Activated CD8-positive, alpha-beta T cell treated with anti-CD3 and anti-CD28 coated beads for 36 hours (primary cell): ENCODE data around the gene HSD17B12. TPM values are rescaled to one million over a fixed set of nuclear protein-coding genes. Genes with fewer than 3 reads are reported as not detected.

ENCODE experiments used
- ATAC-seq: fragments of 200-7000 bp; cut with Tn5 transposase; one replicate; pipeline ENCODE4 v1.10.0; 2021; ENCODE audit warnings: mild to moderate bottlenecking, moderate library complexity
- CTCF ChIA-PET: fragments of 350-600 bp; sonication (Branson Sonifier 250); formaldehyde crosslinking; loops from one replicate; lab custom pipeline; 2021; ENCODE audit warnings: antibody characterized with exemption; lab: Charles Lee
- POLR2A ChIA-PET: fragments of 350-600 bp; sonication (Branson Sonifier 250); formaldehyde crosslinking; loops from one replicate; lab custom pipeline; 2021; ENCODE audit warnings: antibody characterized with exemption; lab: Charles Lee
- DNase-seq: peaks from one replicate; pipeline ENCODE4 v3.0.0-alpha.2; 2020
- H3K27ac Mint-ChIP-seq: one replicate; pipeline ENCODE4 v1.8.0; 2021; ENCODE audit warnings: mild to moderate bottlenecking, mixed read lengths
- H3K27me3 Mint-ChIP-seq: one replicate; pipeline ENCODE4 v1.8.0; 2021; ENCODE audit warnings: mixed read lengths
- H3K36me3 Mint-ChIP-seq: one replicate; pipeline ENCODE4 v1.8.0; 2021; ENCODE audit warnings: low read depth, mixed read lengths
- H3K4me1 Mint-ChIP-seq: one replicate; pipeline ENCODE4 v1.8.0; 2021; ENCODE audit warnings: low read depth, mixed read lengths
- H3K4me3 Mint-ChIP-seq: one replicate; pipeline ENCODE4 v1.8.0; 2021; ENCODE audit warnings: mild to moderate bottlenecking, moderate library complexity, mixed read lengths
- H3K9me3 Mint-ChIP-seq: one replicate; pipeline ENCODE4 v1.8.0; 2021; ENCODE audit warnings: mixed read lengths
- CTCF ChIP-seq: fragments of 200-600 bp; IDR thresholded peaks from one replicate; pipeline ENCODE4 v1.8.0; 2022; ENCODE audit warnings: antibody characterized with exemption, mild to moderate bottlenecking
- intact Hi-C: fragments of 100-400 bp; cut with micrococcal nuclease; formaldehyde crosslinking; loops from one replicate; pipeline ENCODE4 v1.10.0; 2022
- total RNA-seq, 2 experiments: library from RNA; stranded (reverse); gene quantifications; one replicate each; pipeline ENCODE4 v1.2.3, GENCODE V29; 2021

HSD17B12 gene
- total RNA-seq, 2 experiments from 2014 or later: 44.8 to 46.8 TPM

- ChIA-PET CTCF (interaction anchor here (0.8 kb wide), 1 partner anchor 126 kb away, joined by 3 read pairs; no protein-coding TSS in a partner anchor), POLR2A (no interaction called here)
- H3K27me3 Mint-ChIP-seq: no peaks in the 10 kb centered on the region
- intact Hi-C loops: no loop called here
- DNase-seq: no peak
- H3K4me1 Mint-ChIP-seq: peaks cover 3% of the 10 kb centered on the region
- H3K9me3 Mint-ChIP-seq: peaks cover 15% of the 10 kb centered on the region
- H3K4me3 Mint-ChIP-seq: no peak overlapping the region
- ATAC-seq: no peak
- no peak overlapping the region for H3K27ac Mint-ChIP-seq
- no peak for TF ChIP-seq CTCF
- peaks cover 37% of the 10 kb centered on the region for H3K36me3 Mint-ChIP-seq
Measured at GRCh38 chr11:43699870-43700269, 19.3 kb downstream of the HSD17B12 start.

GRCh38 chr11:43706631-43707030 is 26.1 kb downstream of the HSD17B12 start:
- DNase-seq (no peak), ATAC-seq (no peak)
- intact Hi-C loops: no loop called here
- Mint-ChIP-seq H3K27me3 (no peaks in the 10 kb centered on the region), H3K4me3 (no peak overlapping the region), H3K27ac (no peak overlapping the region), H3K4me1 (no peaks in the 10 kb centered on the region), H3K36me3 (peaks cover 17% of the 10 kb centered on the region), H3K9me3 (peaks cover 4% of the 10 kb centered on the region)
- ChIA-PET POLR2A (no interaction called here), CTCF (no interaction called here)
- TF ChIP-seq CTCF: no peak

- CTCF ChIA-PET: interaction anchor here (1.0 kb wide), 1 partner anchor 10 kb away, joined by 4 read pairs; no protein-coding TSS in a partner anchor
- intact Hi-C loops: no loop called here
- Mint-ChIP-seq H3K9me3 (peaks cover 6% of the 10 kb centered on the region), H3K4me1 (no peaks in the 10 kb centered on the region), H3K4me3 (no peak overlapping the region), H3K27me3 (no peaks in the 10 kb centered on the region), H3K27ac (no peak overlapping the region), H3K36me3 (peaks cover 13% of the 10 kb centered on the region)
- POLR2A ChIA-PET: no interaction called here
- ATAC-seq (no peak), DNase-seq (no peak)
- TF ChIP-seq CTCF: no peak
Measured at GRCh38 chr11:43708776-43709175, 28.2 kb downstream of the HSD17B12 start.

GRCh38 chr11:43709689-43710088 is 29.2 kb downstream of the HSD17B12 start:
- no peak for DNase-seq

GRCh38 chr11:43712676-43713075 is 32.1 kb downstream of the HSD17B12 start:
- no peaks in the 10 kb centered on the region for H3K27me3 Mint-ChIP-seq
- DNase-seq (no peak), ATAC-seq (no peak)
- intact Hi-C loops: no loop called here
- H3K9me3 Mint-ChIP-seq: peaks cover 6% of the 10 kb centered on the region
- H3K4me3 Mint-ChIP-seq: no peak overlapping the region
- no peak for TF ChIP-seq CTCF
- POLR2A ChIA-PET: no interaction called here
- CTCF ChIA-PET: interaction anchor here (2.0 kb wide), 1 partner anchor 146 kb away, joined by 4 read pairs; no protein-coding TSS in a partner anchor
- peaks cover 13% of the 10 kb centered on the region for H3K36me3 Mint-ChIP-seq
- H3K27ac Mint-ChIP-seq: no peak overlapping the region
- no peaks in the 10 kb centered on the region for H3K4me1 Mint-ChIP-seq

More at GRCh38 chr11:43709689-43710088, 29.2 kb downstream of the HSD17B12 start:
- H3K4me3 Mint-ChIP-seq: no peak overlapping the region
- ChIA-PET CTCF (no interaction called here), POLR2A (no interaction called here)
- peaks cover 6% of the 10 kb centered on the region for H3K9me3 Mint-ChIP-seq
- H3K27me3 Mint-ChIP-seq: no peaks in the 10 kb centered on the region
- H3K4me1 Mint-ChIP-seq: no peaks in the 10 kb centered on the region
- H3K27ac Mint-ChIP-seq: no peak overlapping the region
- intact Hi-C loops: no loop called here
- no peak for TF ChIP-seq CTCF
- no peak for ATAC-seq
- H3K36me3 Mint-ChIP-seq: peaks cover 11% of the 10 kb centered on the region
